ENCODE data around the gene SSR2.

SSR2 gene

GRCh38 chr1:155974208-155975115, 46.3 kb downstream of the SSR2 start:
- no peak for DNase-seq (ENCODE audit: low read depth in 2 of 2)

DNA sequence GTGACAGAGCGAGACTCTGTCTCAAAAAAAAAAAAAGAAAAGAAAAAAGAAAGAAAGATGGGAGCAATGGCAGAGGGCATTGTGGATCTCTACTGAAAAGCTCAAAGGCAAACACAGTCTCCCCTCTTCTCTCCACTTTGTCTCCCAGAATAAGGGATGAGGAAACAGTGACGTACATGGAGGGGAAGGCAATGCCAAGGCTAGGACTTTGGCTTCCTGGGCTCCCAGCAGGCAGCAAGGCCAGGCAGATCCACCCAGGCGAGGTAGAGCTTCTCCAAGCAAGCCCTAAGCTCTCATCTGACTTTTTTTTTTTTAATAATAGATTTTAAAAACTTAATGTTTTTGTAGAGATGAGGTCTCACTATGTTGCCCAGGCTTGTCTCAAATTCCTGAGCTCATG, 47.0 kb downstream of the SSR2 start:
- DNase-seq (ENCODE audit: low read depth in 2 of 2): no peak

- no peak for DNase-seq (ENCODE audit: low read depth in 2 of 2)
These were observed 48.6 kb downstream of the SSR2 start for GRCh38 chr1:155971910-155972809.

DNA sequence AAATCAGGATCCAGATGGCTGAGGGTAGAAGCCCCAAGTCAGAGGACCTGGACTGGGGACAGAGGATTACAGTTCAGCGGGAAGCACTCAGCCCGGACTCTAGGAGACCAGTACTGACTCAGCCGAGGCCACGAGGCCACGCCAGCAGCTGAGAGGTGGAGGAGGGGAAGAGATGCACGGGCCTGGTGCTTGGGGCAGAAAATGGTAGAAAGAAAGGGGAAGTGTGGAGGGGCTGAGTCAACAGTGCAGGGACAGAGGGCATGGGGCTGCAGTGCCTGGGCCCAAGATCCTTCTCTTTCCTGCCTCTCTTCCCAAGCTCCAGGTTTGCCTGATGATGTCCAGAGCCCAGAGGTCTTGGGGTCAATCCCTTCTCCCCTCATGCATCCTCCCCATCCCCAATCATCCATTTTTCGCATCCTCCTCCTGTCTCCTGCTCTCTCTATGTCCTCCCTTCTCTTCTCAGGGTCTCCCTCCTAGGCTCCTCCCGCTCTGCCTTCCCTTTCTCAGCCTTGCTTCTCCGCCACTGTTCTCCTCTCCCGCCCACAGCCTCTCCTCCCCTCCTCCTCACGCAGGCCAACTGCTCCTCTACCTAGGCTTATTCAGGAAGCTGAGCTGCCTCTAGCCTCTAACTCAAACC, 50.1 kb downstream of the SSR2 start:
- DNase-seq (ENCODE audit: low read depth in 2 of 2): peak; percentile 16 to 20

- DNase-seq (ENCODE audit: low read depth in 2 of 2): no peak
These were observed 51.4 kb downstream of the SSR2 start for GRCh38 chr1:155969377-155969791.

GRCh38 chr1:155968670-155969069, 52.1 kb downstream of the SSR2 start:
- DNase-seq (ENCODE audit: low read depth in 2 of 2): no peak

DNA sequence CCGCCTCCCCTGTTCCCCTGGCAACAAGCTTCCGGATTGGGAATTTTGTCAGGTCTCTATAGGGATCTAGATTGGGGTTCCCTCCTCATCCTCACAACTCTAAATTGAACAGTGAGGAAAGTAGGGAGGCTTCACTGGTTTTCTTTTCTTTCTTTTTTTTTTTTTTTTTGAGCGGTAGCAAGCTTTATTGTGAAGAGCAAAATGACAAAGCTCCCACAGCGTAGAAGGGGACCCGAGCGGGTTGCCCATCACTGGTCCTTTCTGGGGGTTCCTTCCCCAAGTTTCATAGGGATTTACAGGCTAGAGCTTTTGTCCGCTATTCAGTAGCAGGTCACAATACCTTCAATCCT, 52.7 kb downstream of the SSR2 start:
- DNase-seq (ENCODE audit: low read depth in 2 of 2): no peak

GRCh38 chr1:155967341-155968050, 53.3 kb downstream of the SSR2 start:
- no peak for DNase-seq (ENCODE audit: low read depth in 2 of 2)

DNA sequence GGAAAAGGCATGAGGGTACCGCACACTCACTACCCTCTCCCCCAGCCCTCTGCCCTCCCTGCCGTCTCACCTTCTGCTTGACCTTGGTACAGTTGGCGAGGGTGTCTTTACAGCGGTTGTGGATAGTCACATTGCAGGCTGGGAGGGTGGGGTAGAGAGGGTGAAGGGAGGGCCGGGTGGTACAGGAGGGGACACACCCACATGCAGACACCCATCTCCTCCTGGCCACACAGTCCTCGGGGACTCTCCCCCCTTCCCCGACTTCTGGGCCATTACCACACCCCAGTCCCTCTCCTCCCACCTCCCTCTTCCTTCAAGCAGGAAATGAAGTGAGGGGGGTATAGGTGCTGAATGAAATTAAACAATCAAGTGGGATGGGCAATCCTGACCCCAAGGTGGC, 54.0 kb downstream of the SSR2 start:
- no peak for DNase-seq (ENCODE audit: low read depth in 2 of 2)

- DNase-seq (ENCODE audit: low read depth in 2 of 2): no peak
These were observed 54.6 kb downstream of the SSR2 start for GRCh38 chr1:155966135-155966534.

- no peak for DNase-seq (ENCODE audit: low read depth in 2 of 2)
These were observed 56.6 kb downstream of the SSR2 start for GRCh38 chr1:155964193-155964592.

- DNase-seq (ENCODE audit: low read depth in 2 of 2): no peak
These were observed 58.0 kb downstream of the SSR2 start for GRCh38 chr1:155962599-155963211.

DNA sequence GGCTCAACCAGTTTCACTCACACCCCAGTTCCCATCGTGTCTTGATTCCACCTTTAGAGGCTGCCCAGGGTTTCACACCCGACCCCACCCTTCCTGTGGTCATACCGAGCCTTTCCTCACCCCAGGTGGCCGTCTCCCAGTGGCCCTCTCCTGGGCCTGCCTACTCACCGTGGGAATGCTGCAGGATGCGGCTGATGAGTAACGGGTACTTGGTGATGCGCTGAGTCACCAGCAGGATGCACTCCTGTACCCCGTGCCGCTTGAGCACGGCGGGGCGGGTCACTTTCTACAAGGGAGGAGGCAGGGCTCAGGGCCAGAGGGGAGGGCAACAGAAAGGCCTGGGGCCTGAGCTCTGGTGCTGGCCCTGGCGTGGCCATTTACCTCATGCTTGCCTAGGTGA, 58.8 kb downstream of the SSR2 start:
- DNase-seq (ENCODE audit: low read depth in 2 of 2): no peak

- no peak for DNase-seq (ENCODE audit: low read depth in 2 of 2)
These were observed 60.5 kb downstream of the SSR2 start for GRCh38 chr1:155960081-155960745.

Measured in stimulated activated CD4-positive, alpha-beta T cell treated with anti-CD3 and anti-CD28 coated beads, Interleukin-4, amount 100 ng/mL, for 48 hours (primary cell).